ENCODE measurements around the gene HOXD3. TPM values are rescaled to one million over a fixed set of nuclear protein-coding genes. Genes with fewer than 3 reads are reported as not detected.

Gene HOXD3
- polyA plus RNA-seq, 1 of the 3 experiments (the other 2 are of a cell fraction) = 0.81 TPM

GRCh38 chr2:176145085-176145969 is 11.8 kb upstream of the HOXD3 start (continued):
- TF ChIP-seq IRF3 (IDR thresholded peaks at IDR 0.05; ENCODE audit: low read depth, low read length) = no peak

GRCh38 chr2:176146101-176146500 is 11.0 kb upstream of the HOXD3 start:
- no peaks in the 10 kb centered on the region for H3K36me3 ChIP-seq (replicated peaks in 1 of 2; ENCODE audit: control insufficient read depth in 1 of 2, insufficient read depth in 2 of 2, low read length in 1 of 2)
- H2AFZ ChIP-seq (ENCODE audit: low read depth) = no peak overlapping the region
- H3F3A ChIP-seq (replicated peaks; ENCODE audit: insufficient read depth) = no peaks in the 10 kb centered on the region
- H3K4me2 ChIP-seq = no peak overlapping the region
- H3K79me2 ChIP-seq (ENCODE audit: insufficient read depth) = peaks cover 9% of the 10 kb centered on the region
- no peaks in the 10 kb centered on the region for H3K9me3 ChIP-seq
- 77% methylated on average over 6 of the region's 6 CpGs for WGBS (ENCODE audit: low lambda C conversion rate)
- no peak overlapping the region for H3K27ac ChIP-seq (ENCODE audit: low read depth in 2 of 2, low read length in 1 of 2)
- ChIA-PET POLR2A (no interaction called here), CTCF (interaction anchor here (1.2 to 11.3 kb wide), 6 partner anchors 22 to 506 kb away, joined by 3 to 154 read pairs (median 10); partner anchors contain the start of gene HOXD9)
- H3K4me1 ChIP-seq (ENCODE audit: control insufficient read depth in 1 of 2, insufficient read depth in 2 of 2, low read depth in 1 of 2, low read length in 1 of 2) = peaks cover 0 to 9% of the 10 kb centered on the region in 2 experiments; a peak in 1 of 4 replicates
- no peak for TF ChIP-seq FOXJ3 (CRISPR knock-in tag; IDR thresholded peaks at IDR 0.05)
- TF ChIP-seq TAF1 (IDR thresholded peaks at IDR 0.05; ENCODE audit: borderline replicate concordance, low read depth, low read length) = no peak
- no peak for TF ChIP-seq CTCF (IDR thresholded peaks at IDR 0.05)
- no peak for TF ChIP-seq POLR2AphosphoS5 (IDR thresholded peaks at IDR 0.05; ENCODE audit: low read depth, low read length)
- TF ChIP-seq RFX5 (IDR thresholded peaks at IDR 0.05; ENCODE audit: low read length) = no peak
- no peak for TF ChIP-seq YY1 (IDR thresholded peaks at IDR 0.05; ENCODE audit: low read depth)
- TF ChIP-seq CHD2 (IDR thresholded peaks at IDR 0.05; ENCODE audit: low read length, partially characterized antibody) = no peak
- TF ChIP-seq MXI1 (IDR thresholded peaks at IDR 0.05; ENCODE audit: low read depth, low read length) = no peak
- TF ChIP-seq JUND (IDR thresholded peaks at IDR 0.05) = no peak
- TF ChIP-seq RXRA (IDR thresholded peaks at IDR 0.05; ENCODE audit: borderline replicate concordance, low read depth) = no peak
- TF ChIP-seq ZBTB33 (IDR thresholded peaks at IDR 0.05; ENCODE audit: borderline replicate concordance, low read depth) = no peak
- TF ChIP-seq GABPA (IDR thresholded peaks at IDR 0.05; ENCODE audit: low read depth) = no peak
- no peak for TF ChIP-seq TCF12 (IDR thresholded peaks at IDR 0.05)
- TF ChIP-seq REST (IDR thresholded peaks at IDR 0.05; ENCODE audit: low read depth, low read length) = no peak
- no peak for TF ChIP-seq USF2 (IDR thresholded peaks at IDR 0.05; ENCODE audit: borderline replicate concordance, low read depth, low read length)
- no peak for TF ChIP-seq PBX3 (IDR thresholded peaks at IDR 0.05)
- TF ChIP-seq USF1 (IDR thresholded peaks at IDR 0.05; ENCODE audit: borderline replicate concordance, low read depth) = no peak
- H3K4me3 ChIP-seq (ENCODE audit: low read depth in 2 of 2, low read length in 1 of 2) = no peak overlapping the region
- no peaks in the 10 kb centered on the region for H3K9me2 ChIP-seq
- no peak overlapping the region for H3K9ac ChIP-seq
- no peak for DNase-seq
- H3K27me3 ChIP-seq (ENCODE audit: insufficient read depth) = no peaks in the 10 kb centered on the region
- H4K20me1 ChIP-seq (ENCODE audit: insufficient read depth) = no peaks in the 10 kb centered on the region
